ENCODE measurements around the gene CYSTM1.

The CYSTM1 gene

GRCh38 chr5:140239939-140240700 is 65.1 kb downstream of the CYSTM1 start:
- peak; percentile 29 for DNase-seq

GRCh38 chr5:140240987-140241706 is 66.2 kb downstream of the CYSTM1 start:
- DNase-seq, result peak; percentile 89

GRCh38 chr5:140242099-140242498 is 67.1 kb downstream of the CYSTM1 start:
- DNase-seq, result no peak

- DNase-seq, result no peak
These were observed 68.0 kb downstream of the CYSTM1 start for GRCh38 chr5:140242890-140243585.

- DNase-seq, result peak; percentile 85
These were observed 68.8 kb downstream of the CYSTM1 start for GRCh38 chr5:140243706-140244250.

- peak; percentile 82 for DNase-seq
These were observed 69.6 kb downstream of the CYSTM1 start for GRCh38 chr5:140244525-140245025.

GRCh38 chr5:140245341-140245740 is 70.4 kb downstream of the CYSTM1 start:
- DNase-seq, result no peak

GRCh38 chr5:140245926-140246325 is 70.9 kb downstream of the CYSTM1 start:
- no peak for DNase-seq

- no peak for DNase-seq
These were observed 71.6 kb downstream of the CYSTM1 start for GRCh38 chr5:140246378-140247122.

- no peak for DNase-seq
These were observed 73.4 kb downstream of the CYSTM1 start for GRCh38 chr5:140248414-140248813.

- DNase-seq, result no peak
These were observed 74.5 kb downstream of the CYSTM1 start for GRCh38 chr5:140249536-140249935.

GRCh38 chr5:140250386-140250785 is 75.4 kb downstream of the CYSTM1 start:
- no peak for DNase-seq

- DNase-seq, result no peak
These were observed 76.6 kb downstream of the CYSTM1 start for GRCh38 chr5:140251527-140251973.

- DNase-seq, result no peak
These were observed 77.6 kb downstream of the CYSTM1 start for GRCh38 chr5:140252470-140253126.

GRCh38 chr5:140253985-140254384 is 79.0 kb downstream of the CYSTM1 start:
- DNase-seq, result peak; percentile 5

GRCh38 chr5:140255460-140256157 is 80.6 kb downstream of the CYSTM1 start:
- DNase-seq, result no peak

GRCh38 chr5:140256726-140257125 is 81.7 kb downstream of the CYSTM1 start:
- DNase-seq, result no peak

- DNase-seq, result no peak
These were observed 83.0 kb downstream of the CYSTM1 start for GRCh38 chr5:140258016-140258415.

- DNase-seq, result no peak
These were observed 83.9 kb downstream of the CYSTM1 start for GRCh38 chr5:140258873-140259272.

- no peak for DNase-seq
These were observed 84.5 kb downstream of the CYSTM1 start for GRCh38 chr5:140259500-140259899.

GRCh38 chr5:140260089-140260656 is 85.2 kb downstream of the CYSTM1 start:
- no peak for DNase-seq

Measured in COR-L47 (cell line).